GM18519 (cell line): Measurements from ENCODE around the gene WDTC1.
"Not testable (repeated sequence)": the region's sequence is repeated elsewhere in the genome, so short reads cannot be mapped to it uniquely, and the experiment has no call there.

Source experiments
- ATAC-seq: cut with Tn5 transposase; IDR thresholded peaks from one replicate; pipeline ENCODE4 v1.9.1; 2021; ENCODE audit warnings: mild to moderate bottlenecking, moderate library complexity; ENCODE audit not compliant: unreplicated experiment, low FRiP score

Gene WDTC1

DNA sequence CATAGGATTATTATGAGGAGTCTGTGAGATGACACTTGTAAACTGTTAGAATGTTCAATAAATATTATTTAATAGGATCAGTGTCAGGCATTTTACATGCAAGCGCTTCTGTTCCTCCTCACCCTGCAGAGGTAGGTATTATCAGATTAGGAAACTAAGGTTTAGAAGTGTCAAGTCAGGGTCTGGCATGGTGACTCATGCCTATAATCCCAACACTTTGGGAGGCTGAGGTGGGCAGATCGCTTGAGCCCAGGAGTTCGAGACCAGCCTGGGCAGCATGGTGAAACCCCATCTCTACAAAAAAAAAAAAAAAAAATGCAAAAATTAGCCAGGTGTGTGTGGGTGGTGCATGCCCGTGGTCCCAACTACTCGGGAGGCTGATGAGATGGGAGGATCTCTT lies 9.2 kb downstream of the WDTC1 start:
- ATAC-seq = not testable (repeated sequence)

DNA sequence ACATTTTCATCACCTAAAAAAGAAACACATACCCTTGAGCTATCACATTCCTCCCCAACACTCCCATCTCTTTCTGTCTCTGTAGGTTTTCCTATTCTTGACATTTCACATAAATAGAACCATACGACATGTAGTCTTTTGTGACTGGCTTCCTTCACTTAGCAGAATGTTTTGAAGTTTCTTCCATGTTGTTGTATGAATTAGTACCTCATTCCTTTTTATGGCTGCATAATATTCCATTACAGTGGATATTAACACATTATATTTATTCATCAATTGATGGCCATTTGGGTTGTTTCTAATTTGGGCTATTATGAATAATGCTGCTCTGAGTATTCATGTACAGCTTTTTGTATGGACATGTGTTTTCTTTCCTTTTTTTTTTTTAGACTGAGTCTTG lies 11.8 kb downstream of the WDTC1 start:
- ATAC-seq = no peak

- ATAC-seq = no peak
Measured at GRCh38 chr1:27253596-27253995, 19.2 kb downstream of the WDTC1 start.

GRCh38 chr1:27255136-27255535 lies 20.7 kb downstream of the WDTC1 start:
- no peak for ATAC-seq

DNA sequence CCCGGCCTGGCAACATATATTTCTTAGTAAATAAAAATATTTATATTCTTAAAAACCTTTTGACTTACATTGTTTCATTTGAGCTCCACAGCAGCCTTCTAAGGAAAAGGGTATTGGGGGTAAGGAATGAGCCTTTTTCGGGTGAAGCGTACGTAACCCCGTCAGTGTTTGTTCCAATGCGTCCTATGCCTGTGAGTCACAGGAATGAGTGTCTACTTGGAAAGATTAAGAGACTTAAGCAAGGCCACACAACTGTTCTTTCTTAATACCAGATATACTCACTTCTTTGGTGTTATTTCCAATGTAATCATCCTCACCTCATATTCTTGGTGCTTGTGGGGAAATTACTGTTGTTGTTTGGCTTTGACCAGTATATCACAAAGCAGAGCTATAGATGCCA lies 22.7 kb downstream of the WDTC1 start:
- ATAC-seq = no peak

GRCh38 chr1:27258598-27258997 lies 24.2 kb downstream of the WDTC1 start:
- no peak for ATAC-seq

DNA sequence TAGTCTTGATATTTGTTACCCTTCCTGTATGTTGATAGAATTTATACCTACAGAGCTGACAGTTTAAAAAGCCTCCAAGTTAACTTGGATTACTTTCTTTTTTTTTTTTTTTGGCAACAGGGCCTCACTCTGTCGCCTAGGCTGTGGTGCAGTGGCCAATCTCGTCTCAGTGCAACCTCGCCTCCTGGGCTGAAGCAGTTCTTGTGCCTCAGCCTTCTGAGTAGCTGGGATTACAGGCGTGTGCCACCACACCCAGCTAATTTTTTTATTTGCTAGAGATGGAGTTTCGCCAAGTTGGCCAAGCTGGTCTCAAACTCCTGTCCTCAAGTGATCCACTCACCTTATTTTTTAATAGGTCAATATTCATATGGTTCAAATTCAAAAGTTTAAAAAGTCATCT lies 32.7 kb downstream of the WDTC1 start:
- no peak for ATAC-seq

GRCh38 chr1:27269276-27269675 lies 34.8 kb downstream of the WDTC1 start:
- ATAC-seq = no peak

DNA sequence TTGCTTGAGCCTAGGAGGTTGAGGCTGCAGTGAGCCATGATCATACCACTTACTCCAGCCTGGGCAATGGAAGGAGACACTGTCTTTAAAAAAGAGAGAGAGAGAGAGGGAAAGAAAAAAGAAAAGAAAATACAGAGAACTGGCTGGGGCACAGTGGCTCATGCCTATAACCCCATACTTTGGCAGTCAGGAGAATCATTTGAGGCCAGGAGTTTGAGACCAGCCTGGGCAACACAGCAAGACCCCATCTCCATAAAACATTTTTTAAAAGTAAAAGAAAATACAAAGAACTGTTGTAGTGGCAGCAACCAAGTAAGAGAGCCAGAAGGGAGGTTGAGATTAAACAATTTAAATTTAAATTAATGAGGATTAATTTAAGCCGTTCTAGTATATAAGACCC lies 39.8 kb downstream of the WDTC1 start:
- ATAC-seq = no peak

DNA sequence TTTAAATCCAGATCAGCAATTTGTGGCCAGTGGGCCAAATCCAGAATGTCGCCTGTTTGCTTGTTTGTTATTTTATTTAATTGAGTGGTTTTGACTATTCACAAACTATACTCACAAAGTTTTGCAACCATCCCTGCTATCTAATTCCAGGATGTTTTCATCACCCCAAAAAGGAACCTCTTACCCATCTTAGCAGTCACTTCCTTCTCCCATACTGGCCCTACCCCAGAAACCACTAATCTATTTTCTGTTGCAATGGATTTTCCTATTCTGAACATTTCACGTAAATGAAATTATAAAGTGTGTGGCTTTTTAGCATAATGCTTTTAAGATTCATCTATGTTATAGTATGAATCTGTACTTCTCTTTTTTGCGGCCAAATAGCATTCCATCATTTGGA lies 41.3 kb downstream of the WDTC1 start:
- ATAC-seq = no peak

DNA sequence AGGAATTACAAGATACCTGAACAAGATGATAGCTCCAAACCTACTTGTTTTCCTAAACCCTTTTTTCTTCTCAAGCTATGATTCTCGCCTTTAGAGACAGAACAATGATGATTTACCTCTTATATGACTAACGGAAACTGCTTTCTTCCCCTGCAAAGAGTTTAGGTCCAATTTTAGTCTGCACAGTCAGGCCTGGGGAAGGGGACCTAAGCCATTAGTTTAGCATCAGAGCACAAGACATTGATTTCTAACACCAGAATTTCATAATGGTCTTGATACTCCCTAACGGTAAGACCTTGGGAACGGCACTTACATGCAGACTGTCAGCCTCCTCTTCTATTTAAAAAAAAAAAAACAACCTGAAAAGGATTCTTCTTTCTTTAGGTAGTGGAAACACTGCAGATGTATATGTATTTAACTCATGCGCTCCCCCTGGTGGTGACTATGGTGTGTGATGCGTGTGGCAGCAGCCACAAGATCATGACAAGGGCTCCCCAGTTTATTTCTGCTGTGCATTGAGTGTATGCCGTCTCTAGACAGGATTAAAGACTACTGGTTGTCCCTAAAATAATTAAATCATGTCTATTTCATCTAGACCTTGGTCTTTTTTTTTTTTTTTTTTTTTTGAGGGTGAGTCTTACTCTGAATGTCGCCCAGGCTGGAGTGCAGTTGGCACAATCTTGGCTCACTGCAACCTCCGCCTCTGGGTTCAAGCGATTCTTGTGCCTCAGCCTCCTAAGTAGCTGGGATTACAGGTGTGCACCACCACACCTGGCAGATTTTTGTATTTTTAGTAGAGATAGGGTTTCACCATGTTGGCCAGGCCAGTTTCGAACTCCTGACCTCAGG lies 50.2 kb downstream of the WDTC1 start:
- no peak for ATAC-seq

DNA sequence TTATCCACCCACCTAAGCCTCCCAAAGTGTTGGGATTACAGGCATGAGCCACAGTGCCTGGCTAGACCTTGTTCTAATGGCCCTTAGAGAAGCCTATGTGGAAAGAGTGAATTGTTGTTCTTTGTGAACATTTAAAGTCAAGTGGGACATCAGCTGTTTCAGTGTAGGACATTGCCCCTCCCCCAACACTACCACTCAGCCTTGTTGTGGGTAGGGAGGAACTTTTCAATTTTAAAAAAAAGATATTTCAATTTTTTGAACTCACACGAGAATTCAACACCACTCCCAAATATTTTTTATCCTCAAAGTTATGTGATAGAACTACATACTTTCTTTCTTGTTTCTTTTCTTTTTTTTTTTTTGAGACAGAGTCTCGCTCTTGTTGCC lies 50.8 kb downstream of the WDTC1 start:
- no peak for ATAC-seq

DNA sequence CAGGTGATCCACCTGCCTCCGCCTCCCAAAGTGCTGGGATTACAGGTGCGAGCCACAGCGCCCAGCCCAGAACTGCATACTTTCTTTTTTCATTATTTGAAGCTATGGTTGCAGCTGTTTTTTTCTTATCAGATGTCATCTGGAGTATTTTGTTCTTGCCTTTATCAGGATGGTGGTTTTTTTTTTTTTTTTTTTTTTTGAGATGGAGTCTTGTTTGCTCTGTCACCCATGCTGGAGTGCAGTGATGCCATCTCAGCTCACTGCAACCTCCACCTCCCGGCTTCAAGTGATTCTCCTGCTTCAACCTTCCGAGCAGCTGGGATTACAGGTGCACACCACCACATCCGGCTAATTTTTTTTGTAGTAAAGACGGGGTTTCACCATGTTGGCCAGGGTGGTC lies 51.4 kb downstream of the WDTC1 start:
- ATAC-seq = not testable (repeated sequence)

- not testable (repeated sequence) for ATAC-seq
Measured at GRCh38 chr1:27289125-27289524, 54.7 kb downstream of the WDTC1 start.

- no peak for ATAC-seq
Measured at GRCh38 chr1:27290581-27290980, 56.1 kb downstream of the WDTC1 start.

DNA sequence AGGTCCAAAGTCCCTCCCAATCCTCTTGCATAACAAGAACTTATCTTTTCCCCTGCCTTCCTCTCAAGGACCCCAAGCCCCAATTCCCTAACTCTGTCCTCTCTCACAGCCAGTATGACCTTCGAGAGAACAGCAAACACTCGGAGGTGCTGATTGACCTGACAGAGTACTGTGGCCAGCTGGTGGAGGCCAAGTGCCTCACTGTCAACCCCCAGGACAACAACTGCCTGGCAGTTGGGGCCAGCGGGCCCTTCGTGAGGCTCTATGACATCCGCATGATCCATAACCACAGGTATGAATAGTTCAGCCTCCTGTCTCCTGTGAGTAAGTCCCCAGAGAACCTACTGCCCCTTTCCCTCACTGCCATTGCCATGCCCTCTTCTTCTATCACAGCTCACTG lies 57.7 kb downstream of the WDTC1 start:
- ATAC-seq = no peak

DNA sequence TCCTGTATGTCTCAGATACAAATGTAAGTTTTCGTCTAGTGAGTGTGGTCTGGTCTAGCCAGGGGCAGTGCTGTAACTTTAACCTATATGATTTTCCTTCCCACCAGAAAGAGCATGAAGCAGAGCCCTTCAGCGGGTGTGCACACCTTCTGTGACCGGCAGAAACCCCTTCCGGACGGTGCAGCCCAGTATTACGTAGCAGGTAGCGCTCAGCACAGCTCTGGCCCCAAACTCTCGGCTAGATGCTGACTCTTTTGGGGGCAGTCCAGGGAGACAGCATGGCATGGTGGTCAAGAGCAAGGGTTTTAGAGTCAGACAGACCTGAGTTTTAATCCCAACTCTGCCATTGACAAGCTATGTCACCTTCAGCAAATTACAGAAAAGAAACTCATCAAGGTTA lies 59.5 kb downstream of the WDTC1 start:
- ATAC-seq = no peak

GRCh38 chr1:27296773-27297291 lies 62.4 kb downstream of the WDTC1 start:
- no peak for ATAC-seq

GRCh38 chr1:27297903-27298302 lies 63.5 kb downstream of the WDTC1 start:
- ATAC-seq = no peak

DNA sequence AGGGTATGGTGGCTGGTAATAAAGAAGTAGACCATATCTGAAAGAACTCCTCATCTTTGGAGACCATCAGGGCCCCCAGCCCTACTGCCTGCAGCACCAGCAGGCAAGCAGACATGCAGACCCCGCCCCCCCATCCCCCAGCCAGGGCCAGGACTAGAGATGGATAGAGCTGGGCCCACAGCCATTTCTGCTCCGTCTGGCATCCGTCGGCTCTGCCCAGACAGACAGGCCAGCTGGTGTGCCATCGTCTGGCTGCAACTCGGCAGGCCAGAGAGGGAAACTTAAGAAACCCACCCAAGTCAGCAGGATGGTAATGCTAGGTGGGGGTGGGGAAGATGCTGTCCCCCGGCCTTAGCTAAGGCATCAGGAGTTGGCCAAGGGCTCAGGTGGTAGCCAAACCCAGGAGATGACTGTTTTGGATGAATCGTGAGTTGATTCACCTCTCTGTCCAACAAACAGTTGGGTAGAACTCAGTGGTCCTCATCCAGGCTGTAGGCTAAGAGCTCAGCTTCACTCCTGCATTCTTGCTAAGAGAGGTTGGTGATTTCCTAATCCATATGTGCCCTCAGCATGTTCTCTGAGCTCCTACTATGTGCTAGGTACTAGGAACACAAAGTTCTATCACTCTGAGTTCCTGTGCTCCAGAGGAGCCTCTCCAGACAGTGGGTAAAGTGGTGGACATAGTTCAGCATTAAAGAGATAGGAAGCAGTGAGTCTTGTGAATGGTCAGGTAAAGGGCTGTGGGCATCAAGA lies 64.4 kb downstream of the WDTC1 start:
- no peak for ATAC-seq

DNA sequence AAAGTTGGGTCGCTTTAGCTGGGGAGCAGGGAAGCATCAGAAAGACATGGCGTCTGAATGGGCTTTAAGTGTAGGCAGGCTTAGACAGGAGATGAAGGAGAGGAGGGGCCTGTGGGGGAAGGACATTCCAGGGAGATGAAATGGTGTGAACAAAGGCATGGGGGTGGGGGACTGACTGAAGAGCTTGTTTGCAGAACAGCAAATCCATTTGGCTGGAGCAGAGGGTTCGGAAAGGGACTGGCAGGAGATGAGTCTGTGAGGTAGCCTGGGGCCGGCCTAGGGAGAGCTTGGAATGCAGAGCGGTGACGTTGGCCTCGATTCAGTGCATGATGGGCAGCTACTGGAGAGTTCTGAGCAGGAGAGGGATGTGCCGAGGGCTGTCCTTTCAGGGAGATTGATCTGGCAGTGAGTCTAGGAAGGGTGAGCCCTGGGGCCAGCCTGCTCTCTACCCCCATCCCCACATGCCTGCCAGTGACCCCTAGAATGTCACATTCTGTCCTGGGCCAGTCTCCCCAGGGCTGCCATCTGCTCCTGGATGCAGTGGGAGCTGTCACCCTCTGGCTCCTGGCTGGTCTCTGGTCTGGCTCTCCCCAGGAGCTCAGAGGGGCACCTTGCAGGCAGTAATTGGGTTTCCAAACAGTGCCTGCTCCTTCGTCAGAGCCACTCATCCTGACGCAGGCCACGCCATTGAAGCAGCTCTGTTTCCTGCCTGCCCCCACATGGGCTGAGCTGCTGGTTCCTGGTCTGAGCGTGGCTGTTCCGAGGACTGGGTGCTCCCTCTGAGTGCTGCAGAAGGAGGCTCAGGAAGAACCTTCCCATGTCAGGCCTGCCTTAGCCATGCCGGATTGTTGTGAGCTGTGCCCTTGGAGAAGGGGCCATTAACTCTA lies 65.2 kb downstream of the WDTC1 start:
- ATAC-seq = no peak
